KOPT-K1 (cell line): ENCODE data around the gene GALNS.
"Not testable (repeated sequence)": the region's sequence is repeated elsewhere in the genome, so short reads cannot be mapped to it uniquely, and the experiment has no call there.

Source experiments
- H3K27ac ChIP-seq: fragments of 200-600 bp; sonication (generic); 2 replicates; pipeline ENCODE4 v1.5.1; 2016; ENCODE audit warnings: antibody characterized with exemption, mild to moderate bottlenecking, low read depth, low read length; ENCODE audit not compliant: poor library complexity, severe bottlenecking
- H3K36me3 ChIP-seq: fragments of 200-600 bp; sonication (generic); 2 replicates; pipeline ENCODE4 v1.5.1; 2017; ENCODE audit warnings: antibody characterized with exemption, mild to moderate bottlenecking, low read length, moderate library complexity; ENCODE audit not compliant: insufficient read depth
- H3K9me3 ChIP-seq: fragments of 200-600 bp; sonication (generic); 2 replicates; pipeline ENCODE4 v1.5.1; 2017; ENCODE audit warnings: antibody characterized with exemption, low read length, mild to moderate bottlenecking; ENCODE audit not compliant: insufficient read depth, poor library complexity, severe bottlenecking

GALNS gene

GRCh38 chr16:88781140-88782077 lies 75.3 kb downstream of the GALNS start:
- Histone ChIP-seq H3K27ac (peak overlapping the region; percentile 84), H3K36me3 (peaks cover 37% of the 10 kb centered on the region), H3K9me3 (no peaks in the 10 kb centered on the region)

DNA sequence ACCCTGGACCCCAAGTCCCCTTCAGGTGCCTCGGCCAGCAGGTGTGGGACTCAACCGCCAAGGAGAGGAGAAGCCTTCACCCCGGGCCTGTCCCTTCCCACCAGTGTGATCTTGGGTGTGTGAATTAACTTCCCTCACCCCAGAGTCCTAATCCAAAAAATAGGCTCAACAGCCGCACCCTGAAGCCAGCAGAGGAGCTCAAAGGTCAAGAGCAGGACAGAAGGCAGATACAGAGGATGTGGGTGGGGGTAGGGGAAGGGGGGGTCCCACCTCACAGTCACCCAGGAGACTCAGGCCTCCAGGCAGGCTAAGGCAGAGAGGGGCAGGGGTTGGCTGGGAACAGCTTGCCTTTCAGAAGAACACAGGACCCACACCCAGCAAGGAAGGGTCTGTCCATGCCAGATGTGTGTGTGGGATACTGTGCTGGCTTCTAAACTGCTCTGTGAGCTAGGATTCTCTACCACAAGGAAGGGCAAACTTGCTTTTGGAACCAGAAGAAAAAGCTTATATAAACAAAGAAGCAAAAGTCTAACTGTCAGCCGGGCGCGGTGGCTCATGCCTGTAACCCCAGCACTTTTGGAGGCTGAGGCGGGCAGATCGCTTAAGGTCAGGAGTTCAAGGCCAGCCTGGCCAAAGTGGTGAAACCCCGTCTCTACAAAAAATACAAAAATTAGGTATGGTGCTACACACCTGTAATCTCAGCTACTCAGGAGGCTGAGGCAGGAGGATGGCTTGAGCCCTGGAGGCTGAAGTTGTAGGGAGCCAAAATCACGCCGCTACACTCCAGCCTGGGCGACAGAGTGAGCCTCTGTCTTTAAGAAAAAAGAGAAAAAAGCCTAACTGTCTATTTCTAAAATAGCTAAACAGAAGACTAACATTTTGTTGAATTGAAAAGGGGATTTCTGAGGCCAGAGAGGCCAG lies 76.3 kb downstream of the GALNS start:
- Histone ChIP-seq H3K9me3 (no peaks in the 10 kb centered on the region), H3K36me3 (peaks cover 44% of the 10 kb centered on the region), H3K27ac (peak overlapping the region; percentile 84)

GRCh38 chr16:88779406-88780141 lies 77.2 kb downstream of the GALNS start:
- Histone ChIP-seq H3K27ac (peak overlapping the region; percentile 84), H3K9me3 (no peaks in the 10 kb centered on the region), H3K36me3 (peaks cover 52% of the 10 kb centered on the region)

DNA sequence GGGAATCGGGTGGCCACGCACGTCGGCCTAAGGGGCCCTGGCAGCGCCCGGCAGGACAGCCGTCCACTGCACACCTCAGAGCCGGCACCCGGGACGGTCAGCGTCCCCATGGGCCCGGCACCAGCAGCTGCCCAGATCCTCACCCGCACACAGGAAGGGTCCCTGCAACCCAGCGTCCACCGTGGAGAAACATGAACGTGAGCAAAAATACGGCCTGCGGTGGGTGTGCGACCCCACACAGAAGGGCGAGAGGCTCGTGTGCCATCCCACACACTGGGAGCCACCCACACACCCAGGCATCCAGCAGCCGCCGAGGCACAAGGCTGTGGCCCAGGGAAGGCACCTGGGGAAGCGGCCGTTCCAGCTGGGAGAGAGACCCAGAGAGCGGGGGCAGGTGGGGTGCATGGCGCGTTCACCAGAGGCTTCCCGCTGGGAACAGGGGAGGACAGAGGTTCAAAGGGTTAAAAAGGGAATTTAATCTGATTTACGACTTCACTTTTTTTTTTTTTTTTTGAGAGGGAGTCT lies 78.1 kb downstream of the GALNS start:
- Histone ChIP-seq H3K27ac (no peak overlapping the region), H3K36me3 (peaks cover 61% of the 10 kb centered on the region), H3K9me3 (no peaks in the 10 kb centered on the region)

GRCh38 chr16:88778271-88778525 lies 78.5 kb downstream of the GALNS start:
- Histone ChIP-seq H3K36me3 (peaks cover 62% of the 10 kb centered on the region), H3K9me3 (no peaks in the 10 kb centered on the region), H3K27ac (no peak overlapping the region)

DNA sequence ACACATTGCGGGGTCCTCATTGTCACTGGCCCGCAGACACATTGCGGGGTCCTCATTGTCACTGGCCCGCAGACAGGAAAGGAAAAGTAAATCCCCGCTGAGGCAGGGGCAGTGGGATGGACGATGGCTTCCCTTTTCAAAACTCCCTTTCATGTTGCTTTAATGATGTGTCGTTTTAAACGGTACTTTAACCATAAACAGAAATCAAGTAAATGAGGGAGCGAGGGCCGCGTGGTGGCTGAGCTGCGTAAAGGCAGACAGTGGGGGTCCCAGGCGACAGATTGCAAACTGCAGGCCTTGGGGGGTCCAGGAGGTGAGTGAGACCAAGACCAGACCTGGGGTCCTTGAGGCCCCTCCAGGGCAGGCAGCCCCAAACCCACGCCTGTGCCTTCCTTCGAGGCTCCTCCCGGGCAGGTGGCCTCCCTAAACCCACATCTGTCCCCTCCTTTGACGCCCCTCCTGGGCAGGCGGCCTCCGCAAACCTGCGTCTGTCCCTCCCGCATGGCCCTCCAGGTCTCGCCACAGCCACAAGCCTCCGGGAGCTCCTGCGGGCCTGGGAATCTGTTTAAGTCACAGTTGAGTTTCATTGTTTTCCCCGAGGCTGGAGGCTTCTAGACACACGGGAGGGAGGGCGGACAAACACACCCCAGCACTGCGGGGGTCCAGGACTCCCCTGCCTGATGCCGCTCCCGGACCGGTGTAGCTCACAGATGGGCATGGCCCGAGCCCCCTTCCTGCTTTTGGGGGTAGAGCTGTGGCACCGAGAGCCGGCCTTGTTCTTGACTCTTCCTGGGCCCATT lies 79.1 kb downstream of the GALNS start:
- Histone ChIP-seq H3K27ac (no peak overlapping the region), H3K9me3 (no peaks in the 10 kb centered on the region), H3K36me3 (peaks cover 67% of the 10 kb centered on the region)

DNA sequence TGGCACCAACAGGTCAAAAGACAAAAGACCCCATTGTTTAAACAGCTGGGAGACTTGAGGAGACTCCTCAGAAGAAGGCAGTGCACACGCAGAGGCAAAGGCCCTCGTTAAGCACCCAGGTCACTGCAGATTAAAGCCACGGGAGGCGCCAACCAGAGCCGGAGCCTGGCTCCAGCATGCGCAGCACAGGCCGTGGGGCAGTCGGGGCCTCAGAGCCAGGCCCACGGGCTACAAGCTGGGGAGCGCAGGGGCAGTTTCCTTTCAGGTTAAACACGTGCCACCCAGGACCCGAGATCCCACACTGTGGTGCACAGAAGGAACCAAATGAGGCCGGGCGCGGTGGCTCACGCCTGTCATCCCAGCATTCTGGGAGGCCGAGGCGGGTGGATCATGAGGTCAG lies 80.9 kb downstream of the GALNS start:
- no peak overlapping the region for H3K27ac ChIP-seq
- no peaks in the 10 kb centered on the region for H3K9me3 ChIP-seq
- H3K36me3 ChIP-seq, result peaks cover 83% of the 10 kb centered on the region

DNA sequence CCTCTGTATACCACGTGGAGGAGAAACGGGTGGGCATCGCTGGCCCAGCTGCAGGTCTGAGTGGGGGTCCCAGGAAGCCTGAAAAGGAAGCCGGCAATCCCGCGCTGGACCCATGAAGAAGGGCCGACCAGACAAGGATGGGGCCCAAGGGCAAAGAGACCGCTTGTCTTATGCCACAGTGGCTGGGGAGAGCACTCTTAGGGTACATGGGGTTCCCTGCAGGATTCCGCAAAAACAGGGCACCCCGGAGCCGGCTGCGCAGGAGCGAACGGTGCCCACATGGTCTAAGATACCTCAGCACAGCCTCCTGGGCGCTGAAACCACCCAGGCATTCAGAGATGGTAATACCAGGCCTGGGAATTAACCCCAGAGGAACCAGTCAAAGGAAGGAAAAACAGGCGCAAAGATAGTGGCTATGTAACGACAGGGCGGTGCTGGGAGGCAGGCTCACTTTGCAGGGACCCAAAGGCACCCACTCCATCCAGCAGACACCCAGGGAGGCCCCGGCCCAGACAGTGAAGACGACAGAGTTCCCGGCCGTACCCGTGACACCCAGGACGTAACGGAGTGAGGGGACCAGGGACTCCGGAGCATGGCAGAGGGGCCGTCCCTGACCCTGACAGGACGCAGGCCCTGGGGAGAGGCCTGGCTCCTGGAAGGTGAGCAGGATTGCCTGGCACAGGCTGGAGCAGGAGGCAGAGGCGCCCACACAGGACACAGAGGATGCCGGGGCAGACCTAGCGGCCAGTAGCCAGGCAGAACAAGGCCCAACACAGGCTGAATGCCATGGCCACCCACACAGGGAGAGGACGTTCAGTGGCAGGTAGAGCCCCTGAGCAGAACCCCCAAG lies 82.0 kb downstream of the GALNS start:
- H3K36me3 ChIP-seq, result peaks cover 86% of the 10 kb centered on the region
- no peak overlapping the region for H3K27ac ChIP-seq
- no peaks in the 10 kb centered on the region for H3K9me3 ChIP-seq

GRCh38 chr16:88773812-88774291 lies 82.9 kb downstream of the GALNS start:
- Histone ChIP-seq H3K9me3 (no peaks in the 10 kb centered on the region), H3K27ac (no peak overlapping the region), H3K36me3 (peaks cover 86% of the 10 kb centered on the region)

GRCh38 chr16:88772871-88773811 lies 83.6 kb downstream of the GALNS start:
- Histone ChIP-seq H3K27ac (no peak overlapping the region), H3K9me3 (no peaks in the 10 kb centered on the region), H3K36me3 (peaks cover 84% of the 10 kb centered on the region; the same call in 1 of the 2 replicates)

GRCh38 chr16:88771781-88772180 lies 85.0 kb downstream of the GALNS start:
- peaks cover 76% of the 10 kb centered on the region; the same call in 1 of the 2 replicates for H3K36me3 ChIP-seq
- not testable (repeated sequence) for H3K9me3 ChIP-seq, H3K27ac ChIP-seq

GRCh38 chr16:88771294-88771772 lies 85.4 kb downstream of the GALNS start:
- H3K27ac ChIP-seq, result no peak overlapping the region
- peaks cover 76% of the 10 kb centered on the region for H3K36me3 ChIP-seq

More at GRCh38 chr16:88771294-88771772, 85.4 kb downstream of the GALNS start:
- no peaks in the 10 kb centered on the region for H3K9me3 ChIP-seq
